Skeletal muscle satellite cell (primary cell): Measurements from ENCODE around the gene FAM221B.
A peak's percentile ranks its signal among the peaks of the same experiment; 100 is the strongest.

ENCODE experiments used
- H3K27me3 ChIP-seq: 2 replicates; pipeline ENCODE4 v1.7.0; 2013; ENCODE audit warnings: low read length; ENCODE audit not compliant: control insufficient read depth, insufficient read depth
- H3K36me3 ChIP-seq: 2 replicates; pipeline ENCODE4 v1.7.0; 2013; ENCODE audit warnings: mild to moderate bottlenecking, control low read depth, low read length; ENCODE audit not compliant: insufficient read depth
- H3K4me1 ChIP-seq: 2 replicates; pipeline ENCODE4 v1.7.0; 2013; ENCODE audit warnings: low read length; ENCODE audit not compliant: control insufficient read depth, insufficient read depth
- H3K4me2 ChIP-seq: 2 replicates; pipeline ENCODE4 v1.7.0; 2013; ENCODE audit warnings: mild to moderate bottlenecking, low read length
- H3K4me3 ChIP-seq: 2 replicates; pipeline ENCODE4 v1.7.0; 2013; ENCODE audit warnings: low read length
- H3K9ac ChIP-seq: 2 replicates; pipeline ENCODE4 v1.7.0; 2013; ENCODE audit warnings: mild to moderate bottlenecking, low read depth, low read length, moderate library complexity
- H3K9me3 ChIP-seq: replicated peaks from 2 replicates; pipeline ENCODE4 v1.7.0; 2013; ENCODE audit warnings: mild to moderate bottlenecking, control low read depth, low read length

Gene FAM221B

DNA sequence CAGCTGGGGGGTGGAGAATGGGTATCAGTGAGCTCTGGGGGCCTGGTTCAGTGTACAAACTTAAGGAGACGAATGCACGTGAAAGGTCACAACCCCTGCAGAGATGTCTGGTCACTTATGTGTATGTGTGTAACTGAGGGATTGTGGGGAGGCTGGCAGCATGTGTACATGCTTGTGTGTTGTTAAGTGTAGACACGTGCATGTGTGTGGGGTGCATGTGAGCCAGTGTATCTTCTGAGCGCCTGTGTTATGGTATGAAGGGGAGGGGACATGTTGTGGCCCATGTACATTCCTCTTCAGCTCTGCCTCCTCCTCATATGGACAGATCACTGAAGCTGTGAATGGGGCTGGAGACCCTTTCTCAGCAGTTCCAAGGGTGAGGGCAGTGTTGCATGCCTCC lies 2.5 kb upstream of the FAM221B start:
- Histone ChIP-seq H3K4me3 (no peak overlapping the region), H3K9me3 (no peaks in the 10 kb centered on the region), H3K4me1 (peaks cover 38% of the 10 kb centered on the region), H3K4me2 (no peak overlapping the region), H3K36me3 (no peaks in the 10 kb centered on the region), H3K27me3 (no peaks in the 10 kb centered on the region), H3K9ac (no peak overlapping the region)

DNA sequence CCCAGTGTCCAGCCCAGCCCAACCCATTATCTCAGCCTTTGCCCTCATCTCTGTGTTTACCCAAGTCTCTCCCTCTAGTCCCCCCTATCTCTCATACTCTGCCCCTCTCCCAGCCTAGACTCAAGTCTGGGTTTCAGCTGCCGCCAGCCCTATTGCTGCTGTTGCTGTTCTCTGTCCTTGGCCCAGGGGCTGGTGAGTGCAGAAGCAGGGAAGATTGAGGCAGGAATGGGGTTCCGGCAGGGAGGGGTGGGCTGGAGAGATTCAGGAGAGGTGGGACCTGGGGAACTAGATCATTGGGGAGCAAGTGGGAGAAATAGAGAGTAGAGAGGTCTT lies 1.2 kb upstream of the FAM221B start:
- no peaks in the 10 kb centered on the region for H3K36me3 ChIP-seq
- peak overlapping the region; percentile 94 for H3K4me3 ChIP-seq
- peaks cover 39% of the 10 kb centered on the region for H3K4me1 ChIP-seq
- H3K9me3 ChIP-seq = no peaks in the 10 kb centered on the region
- no peaks in the 10 kb centered on the region for H3K27me3 ChIP-seq
- H3K9ac ChIP-seq = peak overlapping the region; percentile 87
- H3K4me2 ChIP-seq = peak overlapping the region; percentile 99

DNA sequence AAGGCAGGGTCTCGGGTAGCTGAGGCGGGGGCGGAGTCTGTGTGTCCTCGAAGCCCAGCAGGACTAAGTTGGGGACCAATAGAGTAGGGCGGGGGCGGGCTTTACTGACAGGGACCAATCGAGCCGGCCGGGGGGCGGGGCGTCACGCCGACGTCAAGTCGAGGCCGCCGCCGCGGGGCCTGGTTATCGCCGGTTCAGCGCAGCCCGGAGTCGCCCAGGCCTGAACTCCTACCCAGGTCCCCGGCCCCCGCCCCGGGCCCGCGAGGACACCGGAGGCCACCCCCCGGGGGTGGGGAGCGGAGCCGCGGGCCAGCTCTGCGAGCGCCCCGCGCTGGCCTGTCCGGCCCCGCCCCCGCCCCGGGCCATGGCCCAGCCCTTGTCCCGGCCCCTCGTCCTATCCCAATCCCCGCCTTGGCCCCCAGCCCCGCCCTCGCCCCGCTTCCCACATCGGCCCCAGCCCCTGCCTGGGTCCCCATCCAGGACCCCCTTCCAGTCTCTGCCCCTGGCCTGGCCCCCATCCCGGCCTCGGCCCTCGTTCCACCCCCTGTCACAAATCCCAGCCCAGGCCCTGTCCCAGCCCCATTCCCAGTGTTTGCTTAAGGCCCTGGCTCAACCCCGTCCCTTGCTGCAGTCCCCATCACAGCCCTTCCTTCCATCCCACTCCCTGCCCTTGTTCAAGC lies 692 bp upstream of the FAM221B start, which contains the start of gene TMEM8B:
Gene TMEM8B (plus strand): TSS at position 145 of the 680 bp plus-strand sequence. CDS start 220 bp downstream, at position 365.
- Histone ChIP-seq H3K36me3 (no peaks in the 10 kb centered on the region), H3K9me3 (no peaks in the 10 kb centered on the region), H3K27me3 (no peaks in the 10 kb centered on the region), H3K9ac (peak within 1 kb of the TSS; percentile 87), H3K4me3 (peak within 1 kb of the TSS; percentile 94), H3K4me2 (peak within 1 kb of the TSS; percentile 99), H3K4me1 (peaks cover 36% of the 10 kb centered on the region)

DNA sequence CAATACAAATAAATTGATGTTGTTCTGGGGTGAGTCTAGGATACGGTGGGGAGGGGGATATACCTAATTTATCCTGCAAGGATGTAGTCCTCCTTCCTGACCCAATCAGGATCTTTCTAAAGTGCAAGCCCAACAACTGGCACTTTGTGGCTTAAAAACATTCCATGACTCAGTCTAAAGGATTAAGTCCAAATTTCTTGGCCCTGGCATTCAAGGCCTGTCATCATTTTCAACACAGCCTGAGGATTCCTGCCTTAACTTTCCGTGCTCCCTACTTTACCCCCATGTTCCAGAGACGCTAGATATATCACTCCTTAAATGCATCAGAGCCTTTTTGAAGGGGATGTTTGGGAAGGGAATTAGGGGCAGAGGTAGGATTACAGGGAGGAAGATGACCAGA lies 1.0 kb downstream of the FAM221B start:
- no peaks in the 10 kb centered on the region for H3K9me3 ChIP-seq
- no peak overlapping the region for H3K9ac ChIP-seq
- H3K4me1 ChIP-seq = peaks cover 30% of the 10 kb centered on the region
- no peak overlapping the region for H3K4me2 ChIP-seq
- H3K36me3 ChIP-seq = no peaks in the 10 kb centered on the region
- no peak overlapping the region for H3K4me3 ChIP-seq
- H3K27me3 ChIP-seq = no peaks in the 10 kb centered on the region

DNA sequence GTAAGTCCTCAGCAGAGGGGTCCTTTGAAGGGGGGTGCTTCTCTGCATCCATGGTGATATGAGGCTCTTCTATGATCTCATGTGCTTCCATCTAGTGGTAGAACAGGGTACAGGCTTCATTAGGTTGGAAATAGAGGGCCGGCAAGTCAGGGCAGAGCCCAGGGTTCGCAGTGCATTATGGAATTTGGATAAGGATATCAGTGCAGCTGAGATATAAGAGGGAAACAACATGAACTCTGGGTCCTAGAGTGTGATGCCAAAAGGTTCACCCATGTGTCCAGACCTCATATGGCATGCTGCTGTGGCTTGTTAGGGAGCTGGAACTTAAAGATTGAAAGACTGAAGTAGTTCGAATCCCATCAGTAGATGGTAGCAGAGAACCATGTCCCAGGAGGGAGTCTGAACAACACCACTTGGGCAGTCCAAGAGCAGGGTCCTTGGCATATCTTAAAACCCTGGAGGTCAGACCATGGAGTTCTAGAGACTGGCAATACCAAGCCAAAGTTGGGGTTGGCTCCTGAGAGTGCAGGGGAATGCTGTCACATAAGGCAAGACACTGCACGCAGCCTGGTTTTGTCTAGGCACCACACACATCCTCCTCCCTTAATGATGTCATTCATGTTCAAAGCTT lies 2.3 kb downstream of the FAM221B start:
- no peak overlapping the region for H3K9ac ChIP-seq
- no peaks in the 10 kb centered on the region for H3K9me3 ChIP-seq
- H3K4me2 ChIP-seq = peak overlapping the region; percentile 69
- no peak overlapping the region for H3K4me3 ChIP-seq
- H3K4me1 ChIP-seq = peaks cover 30% of the 10 kb centered on the region
- H3K36me3 ChIP-seq = no peaks in the 10 kb centered on the region
- no peaks in the 10 kb centered on the region for H3K27me3 ChIP-seq

DNA sequence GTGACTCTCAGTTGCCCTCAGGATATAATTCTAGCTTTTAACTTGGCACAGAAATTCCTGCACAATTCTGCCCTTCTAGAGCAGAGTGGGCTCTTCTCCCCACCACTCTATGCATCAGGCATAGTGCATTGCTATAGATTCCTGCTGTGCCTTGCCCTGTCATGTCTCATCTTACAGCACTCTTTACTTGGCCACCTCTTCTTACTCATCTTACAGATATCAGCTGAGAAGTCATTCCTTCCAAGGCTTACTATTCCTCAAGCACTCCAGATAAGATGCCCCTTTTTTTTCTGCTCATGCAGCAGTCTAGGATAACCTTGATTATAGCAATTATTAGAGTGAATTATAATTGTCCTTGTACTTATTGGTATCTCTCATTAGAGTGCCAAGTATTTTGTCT lies 5.6 kb downstream of the FAM221B start:
- peaks cover 19% of the 10 kb centered on the region for H3K4me1 ChIP-seq
- H3K4me2 ChIP-seq = no peak overlapping the region
- no peaks in the 10 kb centered on the region for H3K36me3 ChIP-seq
- no peaks in the 10 kb centered on the region for H3K27me3 ChIP-seq
- H3K9ac ChIP-seq = no peak overlapping the region
- no peaks in the 10 kb centered on the region for H3K9me3 ChIP-seq
- H3K4me3 ChIP-seq = no peak overlapping the region

DNA sequence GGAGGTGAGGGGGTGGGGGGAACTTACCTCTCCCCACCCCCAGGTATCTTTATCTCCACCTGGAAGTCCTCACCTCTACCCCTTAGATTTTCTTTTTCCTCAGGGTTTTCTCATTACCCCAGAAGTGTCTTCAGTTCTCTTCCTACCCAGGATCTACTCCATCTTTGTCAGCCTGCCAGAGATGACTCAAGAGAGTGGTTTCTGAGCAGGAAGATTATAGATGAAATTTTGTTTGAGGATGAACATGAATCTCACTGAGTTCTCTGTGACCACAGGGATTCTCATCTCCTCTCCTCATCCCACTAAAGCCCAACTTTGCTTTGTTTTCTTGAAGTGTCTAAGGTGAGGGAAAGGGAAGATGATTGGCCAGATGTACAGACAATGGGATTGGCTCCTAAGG lies 8.5 kb downstream of the FAM221B start:
- Histone ChIP-seq H3K27me3 (peaks cover 5% of the 10 kb centered on the region), H3K9ac (no peak overlapping the region), H3K4me1 (peaks cover 4% of the 10 kb centered on the region), H3K36me3 (no peaks in the 10 kb centered on the region), H3K9me3 (no peaks in the 10 kb centered on the region), H3K4me2 (no peak overlapping the region), H3K4me3 (no peak overlapping the region)

DNA sequence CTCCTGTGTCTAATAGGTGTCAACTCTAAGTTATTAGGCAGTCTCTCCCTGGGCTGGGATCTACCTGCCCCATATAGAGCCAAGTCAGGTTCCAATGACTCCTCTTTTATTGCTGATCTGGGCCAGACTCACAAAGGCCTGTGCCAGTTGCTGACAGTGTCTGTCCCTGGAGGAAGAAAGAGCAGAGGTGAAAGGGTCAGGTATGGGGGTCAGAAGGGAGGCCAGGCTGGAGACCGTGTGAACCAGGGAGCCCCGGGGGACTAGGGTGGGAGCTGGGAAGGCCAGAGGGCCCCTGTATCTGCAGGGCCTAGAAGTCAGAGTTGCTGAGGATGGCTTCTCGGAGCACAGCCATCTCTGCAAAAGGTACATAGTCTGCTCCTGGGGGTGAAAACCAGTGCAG lies 10.2 kb downstream of the FAM221B start:
- Histone ChIP-seq H3K9ac (no peak overlapping the region), H3K4me3 (no peak overlapping the region), H3K27me3 (peaks cover 5% of the 10 kb centered on the region), H3K4me2 (no peak overlapping the region), H3K4me1 (peaks cover 11% of the 10 kb centered on the region), H3K9me3 (no peaks in the 10 kb centered on the region), H3K36me3 (no peaks in the 10 kb centered on the region)

DNA sequence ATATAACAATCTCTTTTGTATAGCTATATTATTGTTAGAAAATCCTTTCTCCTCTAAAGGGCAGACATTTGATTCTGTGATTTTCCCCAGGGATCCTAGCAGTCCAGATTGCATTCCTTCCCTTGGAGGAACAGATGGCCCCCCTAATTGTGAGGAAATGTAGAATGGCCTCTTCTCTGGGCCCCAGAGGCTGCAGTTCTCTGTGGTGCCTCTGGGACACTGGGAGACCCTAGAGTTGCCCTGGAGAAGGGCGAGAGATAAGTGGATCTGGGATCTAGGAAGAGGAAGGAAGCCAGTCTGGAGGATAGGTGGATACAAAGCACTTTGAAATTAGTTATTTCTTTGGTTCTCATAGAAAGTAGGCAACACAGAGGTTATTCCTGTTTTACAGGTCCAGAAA lies 11.8 kb downstream of the FAM221B start:
- peaks cover 17% of the 10 kb centered on the region for H3K4me1 ChIP-seq
- no peak overlapping the region for H3K9ac ChIP-seq
- no peaks in the 10 kb centered on the region for H3K9me3 ChIP-seq
- no peak overlapping the region for H3K4me2 ChIP-seq
- peaks cover 5% of the 10 kb centered on the region for H3K27me3 ChIP-seq
- no peaks in the 10 kb centered on the region for H3K36me3 ChIP-seq
- no peak overlapping the region for H3K4me3 ChIP-seq

DNA sequence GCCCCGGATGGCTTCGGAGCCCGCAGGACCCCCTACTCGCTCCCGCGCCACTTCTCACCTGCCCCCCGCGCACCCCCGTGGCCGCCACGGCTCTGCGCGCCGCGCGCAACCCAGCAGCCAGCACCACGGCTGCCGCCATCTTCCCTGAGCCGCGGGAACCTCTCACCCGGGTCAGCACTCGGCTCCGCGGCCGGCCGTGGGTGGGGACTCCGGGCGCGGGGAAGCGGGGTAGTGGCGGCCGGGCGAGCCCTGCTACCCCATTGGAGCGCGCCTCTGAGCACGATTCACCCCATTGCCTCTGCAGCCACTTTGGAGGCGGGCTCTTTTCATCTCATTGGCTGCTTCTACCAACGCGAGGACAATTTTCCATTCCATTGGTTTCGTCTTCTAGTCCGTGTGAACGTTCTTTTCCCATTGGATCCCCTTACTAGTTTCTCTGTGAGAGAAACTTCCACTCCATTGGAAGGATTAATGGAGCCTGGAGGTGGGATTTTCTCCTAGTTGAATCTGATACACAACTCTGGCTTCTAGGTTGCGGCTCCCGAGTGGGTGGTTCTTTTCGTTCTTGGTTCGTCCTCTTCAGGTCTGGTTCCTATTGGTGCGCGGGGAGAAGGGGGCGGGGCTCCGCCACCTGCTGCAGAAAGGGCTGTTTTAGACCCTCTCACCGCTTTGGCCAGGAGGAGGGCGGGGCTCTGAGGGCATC lies 13.5 kb downstream of the FAM221B start, which contains the start of gene HINT2:
Gene HINT2 (minus strand): TSS at position 202 of the 703 bp plus-strand sequence. CDS start 63 bp downstream, at position 139.
- Histone ChIP-seq H3K4me3 (peak within 1 kb of the TSS; percentile 81), H3K4me1 (peaks cover 21% of the 10 kb centered on the region), H3K9ac (peak within 1 kb of the TSS; percentile 84), H3K4me2 (peak within 1 kb of the TSS; percentile 90), H3K36me3 (no peaks in the 10 kb centered on the region), H3K9me3 (no peaks in the 10 kb centered on the region), H3K27me3 (peaks cover 5% of the 10 kb centered on the region)

DNA sequence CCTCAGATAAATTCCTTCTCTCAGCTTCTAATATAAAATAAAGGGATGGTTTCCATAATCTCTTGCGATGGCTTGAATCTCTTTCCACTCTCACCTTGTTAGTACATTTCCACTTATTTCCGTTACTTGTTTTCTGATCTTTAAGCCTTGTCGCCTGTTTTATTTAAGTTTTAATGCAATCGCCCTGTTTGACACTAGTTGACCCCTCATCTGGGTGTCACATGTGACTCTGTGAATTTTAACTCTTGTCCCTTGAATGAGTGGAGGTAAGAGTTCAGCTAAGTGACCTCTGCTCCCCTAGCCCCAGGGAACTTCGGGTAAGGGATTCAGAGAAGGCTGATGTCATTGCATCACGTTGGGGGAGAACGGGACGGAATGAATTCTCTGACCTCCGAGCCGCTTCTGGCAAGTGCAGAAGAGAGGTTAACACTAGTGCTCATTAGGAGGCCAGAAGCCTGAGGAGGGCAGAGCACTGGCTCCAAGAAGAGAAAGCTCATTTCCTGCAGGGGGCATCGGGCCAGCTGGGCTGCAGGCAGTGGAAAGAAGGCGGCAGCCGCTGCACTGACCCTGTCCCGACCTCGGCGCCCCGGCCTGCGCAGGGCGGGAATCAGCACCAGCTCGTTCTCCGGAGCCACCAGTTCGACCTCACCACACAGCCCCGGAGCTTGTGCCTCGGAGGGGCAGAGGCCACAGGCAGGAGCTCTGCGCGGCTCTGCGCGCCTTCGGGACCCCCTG lies 14.3 kb downstream of the FAM221B start:
- peak overlapping the region; percentile 81 for H3K4me3 ChIP-seq

More for the DNA sequence above, 14.3 kb downstream of the FAM221B start:
- peaks cover 21% of the 10 kb centered on the region for H3K4me1 ChIP-seq
- H3K27me3 ChIP-seq = peaks cover 5% of the 10 kb centered on the region
- peak overlapping the region; percentile 90 for H3K4me2 ChIP-seq
- H3K9me3 ChIP-seq = no peaks in the 10 kb centered on the region
- H3K36me3 ChIP-seq = peaks cover under 1% of the 10 kb centered on the region
- peak overlapping the region; percentile 84 for H3K9ac ChIP-seq
